ENCODE results near the gene THAP7.

Gene THAP7

GRCh38 chr22:20962491-20962945 is 39.4 kb downstream of the THAP7 start:
- no peak for DNase-seq

GRCh38 chr22:20960609-20961008 is 41.3 kb downstream of the THAP7 start:
- no peak for DNase-seq

GRCh38 chr22:20959578-20960461 is 42.1 kb downstream of the THAP7 start:
- no peak for DNase-seq

- no peak for DNase-seq
Measured at GRCh38 chr22:20957683-20958431, 44.1 kb downstream of the THAP7 start.

GRCh38 chr22:20957102-20957682 is 44.7 kb downstream of the THAP7 start:
- no peak for DNase-seq

GRCh38 chr22:20956258-20957101 is 45.4 kb downstream of the THAP7 start:
- no peak for DNase-seq

- no peak for DNase-seq
Measured at GRCh38 chr22:20955548-20955947, 46.4 kb downstream of the THAP7 start.

GRCh38 chr22:20953668-20954500 is 48.0 kb downstream of the THAP7 start:
- no peak for DNase-seq

GRCh38 chr22:20953342-20953608 is 48.6 kb downstream of the THAP7 start:
- no peak for DNase-seq

- DNase-seq, result no peak
Measured at GRCh38 chr22:20952544-20953341, 49.2 kb downstream of the THAP7 start.

- no peak for DNase-seq
Measured at GRCh38 chr22:20951932-20952380, 50.0 kb downstream of the THAP7 start.

GRCh38 chr22:20951151-20951931 is 50.6 kb downstream of the THAP7 start:
- no peak for DNase-seq

GRCh38 chr22:20949698-20950183 is 52.2 kb downstream of the THAP7 start:
- DNase-seq, result no peak
